Choroid plexus epithelial cell (primary cell): Measurements from ENCODE around the gene DROSHA.
"Not testable (repeated sequence)": the region's sequence is repeated elsewhere in the genome, so short reads cannot be mapped to it uniquely, and the experiment has no call there.

Experiments
- DNase-seq: peaks from one replicate; pipeline ENCODE4 v3.0.0-alpha.2; 2010; ENCODE audit warnings: low read depth
- H3K4me3 ChIP-seq: 2 replicates; pipeline ENCODE4 v1.5.1; 2011; ENCODE audit warnings: low read depth, mild to moderate bottlenecking, control low read depth, low read length, moderate library complexity
- TF ChIP-seq, protein P1 (sequence below): conservative IDR thresholded peaks from 2 replicates; pipeline ENCODE4 v1.5.1; 2011; ENCODE audit warnings: low read depth, mild to moderate bottlenecking, control low read depth, inconsistent platforms, low read length, moderate library complexity

Gene DROSHA

DNA sequence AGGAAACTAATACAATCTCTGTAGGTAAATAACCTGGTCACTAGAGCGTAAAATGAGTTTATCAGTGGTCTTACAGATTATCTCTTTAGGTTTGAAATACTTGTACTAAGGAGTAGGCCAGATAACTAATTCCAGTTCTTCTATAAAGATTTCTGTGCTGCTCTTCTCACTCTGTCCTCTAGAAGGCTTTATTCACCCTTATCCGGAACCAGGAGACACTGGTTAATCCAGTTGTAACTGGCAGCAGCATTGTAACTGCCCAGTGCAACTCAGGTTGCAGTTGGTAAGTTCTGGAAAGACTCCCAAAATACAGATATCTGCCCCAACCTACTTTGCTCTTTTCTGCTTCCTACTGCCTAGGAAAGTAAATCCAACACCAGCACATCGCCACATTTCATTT, 20.0 kb upstream of the DROSHA start:
- H3K4me3 ChIP-seq: no peak overlapping the region
- TF ChIP-seq, protein P1, sequence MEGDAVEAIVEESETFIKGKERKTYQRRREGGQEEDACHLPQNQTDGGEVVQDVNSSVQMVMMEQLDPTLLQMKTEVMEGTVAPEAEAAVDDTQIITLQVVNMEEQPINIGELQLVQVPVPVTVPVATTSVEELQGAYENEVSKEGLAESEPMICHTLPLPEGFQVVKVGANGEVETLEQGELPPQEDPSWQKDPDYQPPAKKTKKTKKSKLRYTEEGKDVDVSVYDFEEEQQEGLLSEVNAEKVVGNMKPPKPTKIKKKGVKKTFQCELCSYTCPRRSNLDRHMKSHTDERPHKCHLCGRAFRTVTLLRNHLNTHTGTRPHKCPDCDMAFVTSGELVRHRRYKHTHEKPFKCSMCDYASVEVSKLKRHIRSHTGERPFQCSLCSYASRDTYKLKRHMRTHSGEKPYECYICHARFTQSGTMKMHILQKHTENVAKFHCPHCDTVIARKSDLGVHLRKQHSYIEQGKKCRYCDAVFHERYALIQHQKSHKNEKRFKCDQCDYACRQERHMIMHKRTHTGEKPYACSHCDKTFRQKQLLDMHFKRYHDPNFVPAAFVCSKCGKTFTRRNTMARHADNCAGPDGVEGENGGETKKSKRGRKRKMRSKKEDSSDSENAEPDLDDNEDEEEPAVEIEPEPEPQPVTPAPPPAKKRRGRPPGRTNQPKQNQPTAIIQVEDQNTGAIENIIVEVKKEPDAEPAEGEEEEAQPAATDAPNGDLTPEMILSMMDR: no peak
- DNase-seq: no peak

DNA sequence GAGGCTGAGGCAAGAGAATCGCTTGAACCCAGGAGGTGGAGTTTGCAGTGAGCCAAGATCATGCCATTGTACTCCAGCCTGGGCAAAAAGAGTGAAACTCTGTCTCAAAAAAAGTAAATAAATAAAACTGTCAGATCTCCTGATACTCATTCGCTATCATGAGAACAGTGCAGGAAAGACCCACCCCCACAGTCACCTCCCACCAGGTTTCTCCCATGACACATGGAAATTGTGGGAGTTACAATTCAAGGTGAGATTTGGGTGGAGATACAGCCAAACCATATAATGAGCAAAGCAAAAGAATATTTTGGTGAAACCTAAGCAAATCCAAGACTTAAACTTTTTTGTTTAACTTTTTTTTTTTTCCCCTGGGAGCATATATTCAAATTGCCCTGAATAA, 17.2 kb upstream of the DROSHA start:
- not testable (repeated sequence) for H3K4me3 ChIP-seq, DNase-seq

DNA sequence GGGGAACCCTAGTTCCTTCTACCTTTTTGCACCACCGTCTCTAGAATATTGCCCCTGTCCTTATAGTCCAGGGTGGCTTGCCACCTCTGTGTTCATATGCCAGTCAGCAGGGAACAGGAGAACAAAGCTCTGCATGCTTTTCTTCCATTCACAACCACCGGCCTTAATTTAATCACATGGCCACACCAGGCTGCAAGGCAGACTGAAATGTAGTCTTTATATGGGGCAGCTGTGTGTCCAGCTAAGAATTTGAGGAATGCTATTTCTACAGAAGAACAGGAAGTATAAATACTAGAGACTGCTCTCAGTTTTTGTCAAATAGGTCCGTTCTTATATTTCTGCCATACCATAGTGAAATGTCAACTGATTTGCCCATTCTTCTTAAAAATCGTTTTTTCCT, 6.0 kb upstream of the DROSHA start:
- TF ChIP-seq, protein P1: no peak
- DNase-seq: peak; percentile 83
- no peak overlapping the region for H3K4me3 ChIP-seq

DNA sequence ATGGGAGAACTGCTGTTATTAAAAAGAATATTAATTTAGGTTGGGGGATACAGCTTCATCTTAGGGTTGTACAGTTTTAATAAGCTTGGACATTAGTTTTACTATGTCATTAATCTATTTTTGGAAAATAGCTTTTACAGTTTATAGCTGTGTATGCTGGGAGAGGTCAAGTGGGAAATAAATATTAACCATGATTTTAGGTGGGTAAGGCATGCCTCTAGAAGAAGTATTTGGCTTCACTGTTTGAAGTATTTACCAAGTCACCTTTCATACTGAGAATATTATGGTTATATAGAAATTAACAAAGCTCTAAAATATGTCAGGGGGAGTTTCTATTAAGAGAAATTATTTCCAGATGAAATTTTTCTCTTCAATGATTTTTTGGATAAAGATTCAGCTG, 5.5 kb upstream of the DROSHA start:
- H3K4me3 ChIP-seq: no peak overlapping the region
- no peak for DNase-seq
- TF ChIP-seq, protein P1: no peak

- H3K4me3 ChIP-seq: no peak overlapping the region
- TF ChIP-seq, protein P1: no peak
- no peak for DNase-seq
Measured at GRCh38 chr5:31536873-31537272, 5.0 kb upstream of the DROSHA start.

DNA sequence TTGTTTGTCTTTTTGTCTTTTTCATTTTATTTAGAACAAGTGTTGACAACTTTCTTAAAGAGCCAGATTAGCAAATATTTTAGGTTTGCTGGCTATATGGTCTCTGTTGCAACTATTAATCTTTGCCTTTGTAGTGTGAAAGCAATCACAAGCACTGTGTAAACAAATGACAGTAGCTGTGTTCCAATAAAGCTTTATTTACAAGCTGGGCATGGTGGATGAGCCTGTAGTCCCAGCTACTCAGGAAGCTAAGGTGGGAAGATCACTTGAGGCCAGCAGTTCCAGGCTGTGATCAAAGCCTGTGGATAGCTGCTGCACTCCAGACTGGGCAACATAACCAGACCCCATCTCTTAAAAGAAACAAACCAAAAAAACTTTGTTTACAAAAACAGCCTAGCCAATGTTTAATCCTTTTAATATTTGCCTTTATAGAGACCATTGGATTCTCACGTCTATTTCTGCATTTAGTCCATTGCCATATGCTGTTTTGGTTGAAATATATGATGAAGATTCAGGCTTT, 2.7 kb upstream of the DROSHA start:
- TF ChIP-seq, protein P1: no peak
- DNase-seq: no peak
- H3K4me3 ChIP-seq: no peak overlapping the region

GRCh38 chr5:31531543-31531887, 378 bp downstream of the DROSHA start:
- peak overlapping the region; percentile 99 for H3K4me3 ChIP-seq
- TF ChIP-seq, protein P1: no peak
- peak; percentile 42 for DNase-seq
